Germinal center (tissue), 1 donor: Measurements from ENCODE around the gene PYGB.
"Not testable (repeated sequence)": the region's sequence is repeated elsewhere in the genome, so short reads cannot be mapped to it uniquely, and the experiment has no call there.

Experiments
- DNase-seq: peaks from one replicate; pipeline ENCODE4 v3.0.0; 2012; ENCODE audit warnings: mixed read lengths, low spot score

Gene PYGB

GRCh38 chr20:25230166-25230831 is 17.6 kb upstream of the PYGB start:
- DNase-seq: peak; percentile 21

GRCh38 chr20:25233016-25233772 is 14.7 kb upstream of the PYGB start:
- DNase-seq: no peak

DNA sequence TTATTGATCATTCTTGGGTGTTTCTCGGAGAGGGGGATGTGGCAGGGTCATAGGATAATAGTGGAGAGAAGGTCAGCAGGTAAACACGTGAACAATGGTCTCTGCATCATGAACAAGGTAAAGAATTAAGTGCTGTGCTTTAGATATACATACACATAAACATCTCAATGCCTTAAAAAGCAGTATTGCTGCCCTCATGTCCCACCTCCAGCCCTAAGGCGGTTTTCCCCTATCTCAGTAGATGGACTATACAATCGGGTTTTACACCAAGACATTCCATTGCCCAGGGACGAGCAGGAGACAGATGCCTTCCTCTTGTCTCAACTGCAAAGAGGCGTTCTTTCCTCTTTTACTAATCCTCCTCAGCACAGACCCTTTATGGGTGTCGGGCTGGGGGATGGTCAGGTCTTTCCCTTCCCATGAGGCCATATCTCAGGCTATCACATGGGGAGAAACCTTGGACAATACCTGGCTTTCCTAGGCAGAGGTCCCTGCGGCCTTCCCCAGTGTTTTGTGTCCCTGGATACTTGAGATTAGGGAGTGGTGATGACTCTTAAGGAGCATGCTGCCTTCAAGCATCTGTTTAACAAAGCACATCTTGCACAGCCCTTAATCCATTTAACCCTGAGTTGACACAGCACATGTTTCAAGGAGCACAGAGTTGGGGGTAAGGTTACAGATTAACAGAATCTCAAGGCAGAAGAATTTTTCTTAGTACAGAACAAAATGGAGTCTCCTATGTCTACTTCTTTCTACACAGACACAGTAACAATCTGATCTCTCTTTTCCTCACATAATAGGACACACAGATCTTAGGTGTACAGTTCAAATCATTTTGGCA is 13.7 kb upstream of the PYGB start:
- DNase-seq: not testable (repeated sequence)

DNA sequence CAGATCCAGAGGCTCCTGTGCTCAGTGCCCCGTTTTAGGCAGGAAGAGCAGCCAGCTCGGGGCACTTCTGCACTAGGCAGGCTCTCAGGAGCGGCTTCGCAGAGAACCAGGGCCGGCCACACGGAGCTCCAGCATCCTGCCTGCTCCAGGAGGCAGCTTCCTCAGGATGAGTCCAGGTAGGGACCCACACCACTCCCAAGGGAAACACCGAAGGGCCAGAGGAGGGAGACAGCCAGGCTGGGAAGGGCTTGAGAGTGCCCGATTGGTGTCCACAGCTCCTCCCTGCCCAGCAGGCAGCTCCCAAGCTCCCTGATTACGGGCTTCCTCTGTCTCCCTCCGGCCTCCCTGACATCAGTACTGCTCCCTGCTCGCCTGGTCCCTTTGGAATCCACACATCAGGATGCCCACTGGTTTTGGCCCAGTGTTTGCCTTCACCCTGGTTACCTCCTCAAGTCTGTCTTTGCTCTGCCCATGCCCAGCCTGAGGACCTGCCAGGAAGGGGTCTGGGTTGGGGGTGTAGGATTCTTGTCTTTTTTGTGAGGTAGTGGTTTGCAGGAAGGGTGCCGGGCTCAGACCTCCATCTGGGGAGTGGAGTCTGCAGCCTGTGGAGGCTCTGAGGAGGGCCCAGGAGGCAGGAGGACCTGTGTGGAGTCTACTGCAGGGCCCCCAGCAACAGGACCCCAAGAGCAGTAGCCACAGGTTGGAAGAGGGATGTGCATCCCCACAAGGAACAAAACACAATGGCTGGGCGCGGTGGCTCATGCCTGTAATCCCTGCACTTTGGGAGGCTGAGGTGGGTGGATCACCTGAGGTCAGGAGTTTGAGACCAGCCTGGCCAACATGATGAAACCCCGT is 11.2 kb upstream of the PYGB start:
- no peak for DNase-seq

DNA sequence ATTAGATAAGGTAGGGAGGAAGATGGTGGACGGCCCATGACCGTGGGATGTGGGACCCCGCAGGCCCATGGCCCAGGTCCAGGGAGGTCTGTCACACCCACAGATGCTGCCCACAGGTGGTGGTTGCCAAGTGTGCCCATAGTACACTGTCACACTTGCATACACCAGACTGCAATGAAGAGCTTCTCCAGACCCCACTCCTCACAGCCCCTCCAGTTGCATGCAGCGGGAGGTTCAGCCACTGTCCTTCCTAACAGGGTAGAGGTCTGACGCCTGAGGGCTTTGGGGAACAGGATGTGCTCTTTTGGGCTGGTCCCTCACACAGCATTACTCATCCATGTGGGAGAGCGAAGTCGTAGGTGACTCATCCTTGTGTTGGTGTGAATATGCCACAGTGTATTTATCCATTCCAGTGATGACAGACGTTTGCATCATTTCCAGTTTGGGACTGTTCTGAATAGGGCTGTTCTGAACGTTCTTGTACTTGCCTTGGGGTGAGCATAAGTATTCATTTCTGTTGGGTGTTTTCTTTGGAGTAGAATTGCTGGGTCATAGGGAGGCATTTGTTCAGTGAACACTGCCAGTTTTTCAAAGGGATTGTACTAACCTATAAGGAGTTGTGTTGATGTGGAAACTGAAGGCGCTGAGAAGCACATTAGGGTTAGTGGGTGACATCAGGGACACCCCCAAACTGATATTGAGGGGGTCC is 10.1 kb upstream of the PYGB start:
- no peak for DNase-seq

GRCh38 chr20:25238319-25239037 is 9.4 kb upstream of the PYGB start:
- no peak for DNase-seq

- DNase-seq: no peak
Observed at GRCh38 chr20:25239387-25240370, 8.2 kb upstream of the PYGB start.

DNA sequence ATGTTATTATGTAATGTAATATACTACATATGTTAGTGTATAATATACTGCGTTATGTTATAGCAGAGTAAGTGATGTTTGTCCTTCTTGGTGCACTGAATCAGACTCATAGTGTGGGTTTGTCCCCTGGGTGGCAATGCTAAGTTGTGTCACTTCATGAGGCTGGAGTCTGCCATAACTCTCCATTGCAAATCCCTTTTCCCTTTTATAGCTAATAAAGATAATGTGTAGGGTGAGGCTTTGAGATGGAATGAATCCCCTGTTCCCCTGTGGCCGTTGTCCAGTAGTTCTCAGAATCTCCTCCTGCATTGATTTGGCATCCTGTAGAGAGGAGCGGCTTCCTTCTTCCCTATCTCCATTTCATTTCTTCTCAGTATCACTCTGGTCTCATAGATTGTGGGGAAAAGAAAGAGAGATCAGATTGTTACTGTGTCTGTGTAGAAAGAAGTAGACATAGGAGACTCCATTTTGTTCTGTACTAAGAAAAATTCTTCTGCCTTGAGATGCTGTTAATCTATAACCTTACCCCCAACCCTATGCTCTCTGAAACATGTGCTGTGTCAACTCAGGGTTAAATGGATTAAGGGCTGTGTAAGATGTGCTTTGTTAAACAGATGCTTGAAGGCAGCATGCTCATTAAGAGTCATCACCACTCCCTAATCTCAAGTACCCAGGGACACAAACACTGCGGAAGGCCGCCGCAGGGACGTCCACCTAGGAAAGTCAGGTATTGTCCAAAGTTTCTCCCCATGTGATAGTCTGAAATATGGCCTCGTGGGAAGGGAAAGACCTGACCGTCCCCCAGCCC is 6.8 kb upstream of the PYGB start:
- not testable (repeated sequence) for DNase-seq

DNA sequence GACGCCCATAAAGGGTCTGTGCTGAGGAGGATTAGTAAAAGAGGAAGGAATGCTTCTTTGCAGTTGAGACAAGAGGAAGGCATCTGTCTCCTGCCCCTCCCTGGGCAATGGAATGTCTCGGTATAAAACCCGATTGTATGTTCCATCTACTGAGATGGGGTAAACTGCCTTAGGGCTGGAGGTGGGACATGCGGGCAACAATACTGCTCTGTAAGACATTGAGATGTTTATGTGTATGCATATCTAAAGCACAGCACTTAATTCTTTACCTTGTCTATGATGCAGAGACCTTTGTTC is 6.3 kb upstream of the PYGB start:
- not testable (repeated sequence) for DNase-seq

- no peak for DNase-seq
Observed at GRCh38 chr20:25242231-25242630, 5.7 kb upstream of the PYGB start.

DNA sequence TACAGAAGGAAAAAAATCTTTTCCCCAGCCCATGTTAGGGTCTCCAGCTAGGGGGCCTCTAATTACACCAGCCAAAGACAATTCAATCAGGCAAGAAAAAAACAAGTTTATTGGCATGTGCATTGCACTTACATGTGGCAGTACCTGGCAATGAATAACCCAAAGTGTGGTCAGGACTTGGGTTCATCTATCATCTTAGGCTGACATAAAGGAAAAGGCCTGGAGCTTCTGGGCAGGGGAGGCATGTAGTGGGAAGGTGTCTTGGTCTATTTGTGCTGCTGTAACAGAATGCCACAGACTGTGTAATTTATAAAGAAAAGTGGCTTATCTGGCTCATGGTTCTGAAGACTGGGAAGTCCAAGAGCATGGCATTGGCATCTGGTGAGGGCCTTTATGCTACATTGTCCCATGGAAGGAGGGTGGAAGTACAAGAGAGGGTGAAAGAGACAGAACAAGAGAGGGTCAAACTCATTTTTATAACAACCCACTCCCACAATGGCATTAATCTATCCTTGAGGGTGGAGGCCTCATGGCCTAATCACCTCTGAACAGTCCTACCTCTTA is 4.4 kb upstream of the PYGB start:
- no peak for DNase-seq

DNA sequence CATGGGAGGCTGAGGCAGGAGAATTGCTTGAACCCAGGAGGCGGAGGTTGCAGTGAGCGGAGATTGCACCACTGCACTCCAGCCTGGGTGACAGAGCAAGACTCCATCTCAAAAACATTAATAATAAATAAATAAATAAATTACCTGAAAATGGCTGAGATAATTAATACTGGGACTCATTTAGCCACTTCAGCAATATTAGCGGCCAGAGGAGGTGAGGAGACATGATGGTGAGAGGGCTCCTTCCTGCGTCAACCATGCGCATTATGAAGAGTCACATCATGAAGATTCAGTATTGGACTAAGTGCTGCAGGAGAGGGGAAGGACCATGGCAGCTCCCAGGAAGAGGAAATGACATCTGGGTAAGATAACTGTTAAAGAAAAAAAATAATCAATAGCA is 2.9 kb upstream of the PYGB start:
- no peak for DNase-seq

GRCh38 chr20:25245461-25245860 is 2.4 kb upstream of the PYGB start:
- no peak for DNase-seq

GRCh38 chr20:25246182-25246999 is 1.5 kb upstream of the PYGB start:
- peak; percentile 59 for DNase-seq

GRCh38 chr20:25247000-25247517 is 826 bp upstream of the PYGB start:
- peak; percentile 22 for DNase-seq

DNA sequence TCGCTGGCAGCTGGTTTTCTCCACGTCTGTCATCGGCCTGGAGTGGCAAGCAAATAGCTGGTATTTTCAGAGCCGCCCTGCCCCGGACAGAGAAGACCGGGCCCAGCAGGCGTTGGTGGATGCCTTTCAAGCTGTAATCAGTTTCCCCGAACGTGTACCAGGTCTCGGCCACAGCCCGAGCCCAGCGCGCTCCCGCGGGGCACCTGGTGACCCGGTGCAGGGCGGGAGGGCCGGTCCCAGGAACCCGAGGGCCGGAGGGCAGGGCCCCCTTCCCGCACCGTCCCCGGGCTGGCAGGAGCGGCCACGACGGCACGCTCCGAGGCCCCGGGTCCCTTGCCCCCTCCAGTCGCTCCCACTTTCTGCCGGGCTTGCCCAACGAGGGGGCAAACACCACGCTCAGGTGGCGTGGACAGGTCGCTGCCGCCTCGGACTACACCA is 348 bp upstream of the PYGB start:
- DNase-seq: no peak

GRCh38 chr20:25248786-25249172 is 894 bp downstream of the PYGB start:
- no peak for DNase-seq
